Activated CD4-positive, alpha-beta T cell treated with anti-CD3 and anti-CD28 coated beads, Interleukin-2, amount 50 U/mL, for 1 hour (primary cell): ENCODE measurements around the gene ERFE.
"Not testable (repeated sequence)": the region's sequence is repeated elsewhere in the genome, so short reads cannot be mapped to it uniquely, and the experiment has no call there.

Experiments
- DNase-seq: peaks from one replicate; pipeline ENCODE4 v3.0.0-alpha.2; 2020

Gene ERFE, protein sequence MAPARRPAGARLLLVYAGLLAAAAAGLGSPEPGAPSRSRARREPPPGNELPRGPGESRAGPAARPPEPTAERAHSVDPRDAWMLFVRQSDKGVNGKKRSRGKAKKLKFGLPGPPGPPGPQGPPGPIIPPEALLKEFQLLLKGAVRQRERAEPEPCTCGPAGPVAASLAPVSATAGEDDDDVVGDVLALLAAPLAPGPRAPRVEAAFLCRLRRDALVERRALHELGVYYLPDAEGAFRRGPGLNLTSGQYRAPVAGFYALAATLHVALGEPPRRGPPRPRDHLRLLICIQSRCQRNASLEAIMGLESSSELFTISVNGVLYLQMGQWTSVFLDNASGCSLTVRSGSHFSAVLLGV

GRCh38 chr2:238158509-238159070 is at the start of gene ERFE:
ERFE (plus strand) TSS chr2:238158970; CDS start chr2:238159008, 38 bp downstream.
- DNase-seq: peak; percentile 38

DNA sequence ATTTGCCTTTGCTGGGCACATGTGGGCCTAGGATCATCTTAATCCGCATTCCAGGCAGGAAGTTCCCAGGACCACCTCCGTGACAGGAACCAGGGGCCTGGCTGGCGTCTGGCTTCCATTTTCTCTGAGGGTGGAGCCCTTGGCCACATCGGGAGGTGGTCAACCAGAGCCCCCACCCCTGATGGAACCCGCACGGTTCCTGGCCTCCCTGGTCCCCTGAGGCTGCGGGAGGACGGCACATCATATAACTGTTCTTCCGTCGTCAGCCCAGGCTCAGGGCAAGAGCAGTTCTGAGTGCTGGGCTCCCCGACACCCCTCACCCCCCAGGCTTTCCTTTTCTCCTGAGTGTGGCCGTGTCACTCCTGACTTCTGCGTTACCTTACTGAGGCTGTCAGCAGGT is 45.2 kb upstream of the ERFE start:
- DNase-seq: no peak

DNA sequence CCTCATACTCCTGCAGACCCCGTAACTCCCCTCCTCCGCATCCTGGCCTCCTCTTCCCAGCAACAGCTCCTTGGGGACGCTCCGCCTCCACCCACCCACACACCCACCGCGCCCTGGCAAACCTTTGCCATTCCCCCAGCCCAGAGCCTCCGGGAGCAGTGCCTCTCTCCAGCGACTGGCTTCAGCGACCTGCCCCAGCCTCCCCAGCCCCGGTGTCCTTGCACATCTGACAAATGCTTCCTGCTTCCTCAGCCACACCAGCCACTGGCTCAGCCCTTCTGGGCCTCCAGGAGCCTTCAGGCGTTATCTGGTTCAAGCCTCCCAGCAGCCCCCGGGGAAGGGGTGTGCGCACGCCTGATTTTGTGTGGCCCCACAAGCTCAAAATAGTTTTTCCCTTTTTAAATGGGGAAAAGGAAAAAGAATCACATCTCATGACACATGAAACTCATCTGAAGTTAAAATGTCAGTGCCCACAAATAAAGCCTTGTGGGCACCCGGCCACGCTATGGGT is 44.4 kb upstream of the ERFE start:
- no peak for DNase-seq

DNA sequence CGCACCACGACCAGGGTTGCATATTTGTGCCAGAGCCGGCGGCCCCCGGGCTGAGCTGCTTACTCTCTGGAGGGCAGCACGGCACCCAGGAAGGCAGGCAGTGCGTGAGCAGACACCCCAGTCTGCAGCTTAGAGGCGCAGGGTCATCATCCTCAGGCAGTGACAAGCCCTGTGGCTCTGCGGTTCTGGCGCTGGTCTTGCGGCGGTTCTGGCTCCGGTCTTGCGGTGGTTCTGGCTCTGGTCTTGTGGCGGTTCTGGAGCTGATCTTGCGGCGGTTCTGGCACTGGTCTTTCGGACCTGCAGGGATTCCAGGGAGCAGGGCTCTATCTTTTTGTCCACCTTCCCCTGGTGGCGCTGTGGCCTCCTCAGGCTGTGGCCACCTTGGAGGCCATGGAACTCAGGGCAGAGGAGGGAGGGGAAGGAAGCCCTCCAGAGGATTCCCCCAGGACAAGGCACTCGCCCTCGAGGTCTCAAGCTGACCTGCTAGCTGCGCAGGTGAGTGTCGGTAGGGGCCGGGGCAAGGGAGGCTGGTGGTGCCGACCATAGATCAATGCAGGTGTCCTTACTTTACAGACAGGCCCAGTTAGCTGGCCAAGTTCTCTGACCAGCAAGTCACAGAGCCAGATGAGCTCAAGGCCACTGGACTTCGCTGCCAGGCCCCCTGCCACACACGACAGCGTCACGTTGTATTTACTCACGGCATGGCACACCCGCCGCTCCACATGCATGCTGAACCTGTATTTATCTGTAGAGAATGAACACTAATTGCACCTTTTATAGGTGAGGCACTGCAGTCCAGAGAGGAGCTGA is 43.7 kb upstream of the ERFE start:
- DNase-seq: no peak

GRCh38 chr2:238115709-238116108 is 43.1 kb upstream of the ERFE start:
- DNase-seq: not testable (repeated sequence)

DNA sequence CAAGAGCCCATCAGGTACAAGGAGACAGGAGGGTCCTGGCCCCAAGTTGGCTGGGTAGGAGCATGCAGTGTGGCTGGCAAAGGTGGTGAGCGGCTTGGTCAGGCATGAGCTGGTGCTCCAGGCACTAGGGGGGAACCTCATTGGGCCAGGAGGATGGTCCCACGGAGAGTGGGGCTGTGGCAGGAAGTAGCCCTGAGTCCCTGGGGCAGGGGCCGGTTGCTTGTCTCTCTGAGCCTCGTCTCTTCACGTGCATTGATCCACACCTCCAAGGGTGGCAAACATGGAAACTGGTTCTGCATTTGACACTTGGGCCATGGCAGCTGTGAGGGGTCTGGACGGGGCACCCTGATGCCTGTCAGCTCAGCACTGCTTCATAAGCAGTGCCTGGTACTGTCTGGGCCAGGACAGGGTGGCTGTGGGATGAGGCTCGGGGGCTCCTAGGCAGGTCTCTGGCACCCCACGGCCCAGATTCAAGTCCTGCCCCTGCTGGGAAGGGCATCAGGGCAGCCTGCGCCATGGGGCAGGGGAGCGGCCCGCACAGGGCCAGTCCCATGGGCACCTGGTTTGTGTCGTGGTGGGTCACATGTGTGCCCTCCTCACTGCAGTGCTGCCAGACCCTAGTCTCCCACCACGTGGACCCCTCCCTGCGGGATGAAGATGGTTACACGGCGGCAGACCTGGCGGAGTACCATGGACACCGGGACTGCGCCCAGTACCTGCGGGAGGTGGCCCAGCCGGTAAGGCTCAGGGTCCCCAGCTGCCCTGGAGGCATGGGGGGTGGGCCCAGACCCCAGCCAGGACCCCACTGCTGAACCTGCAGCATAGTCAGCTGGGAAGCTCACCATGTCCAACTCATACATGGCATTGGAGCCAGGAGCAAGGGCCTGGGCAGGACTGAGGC is 42.2 kb upstream of the ERFE start:
- no peak for DNase-seq

DNA sequence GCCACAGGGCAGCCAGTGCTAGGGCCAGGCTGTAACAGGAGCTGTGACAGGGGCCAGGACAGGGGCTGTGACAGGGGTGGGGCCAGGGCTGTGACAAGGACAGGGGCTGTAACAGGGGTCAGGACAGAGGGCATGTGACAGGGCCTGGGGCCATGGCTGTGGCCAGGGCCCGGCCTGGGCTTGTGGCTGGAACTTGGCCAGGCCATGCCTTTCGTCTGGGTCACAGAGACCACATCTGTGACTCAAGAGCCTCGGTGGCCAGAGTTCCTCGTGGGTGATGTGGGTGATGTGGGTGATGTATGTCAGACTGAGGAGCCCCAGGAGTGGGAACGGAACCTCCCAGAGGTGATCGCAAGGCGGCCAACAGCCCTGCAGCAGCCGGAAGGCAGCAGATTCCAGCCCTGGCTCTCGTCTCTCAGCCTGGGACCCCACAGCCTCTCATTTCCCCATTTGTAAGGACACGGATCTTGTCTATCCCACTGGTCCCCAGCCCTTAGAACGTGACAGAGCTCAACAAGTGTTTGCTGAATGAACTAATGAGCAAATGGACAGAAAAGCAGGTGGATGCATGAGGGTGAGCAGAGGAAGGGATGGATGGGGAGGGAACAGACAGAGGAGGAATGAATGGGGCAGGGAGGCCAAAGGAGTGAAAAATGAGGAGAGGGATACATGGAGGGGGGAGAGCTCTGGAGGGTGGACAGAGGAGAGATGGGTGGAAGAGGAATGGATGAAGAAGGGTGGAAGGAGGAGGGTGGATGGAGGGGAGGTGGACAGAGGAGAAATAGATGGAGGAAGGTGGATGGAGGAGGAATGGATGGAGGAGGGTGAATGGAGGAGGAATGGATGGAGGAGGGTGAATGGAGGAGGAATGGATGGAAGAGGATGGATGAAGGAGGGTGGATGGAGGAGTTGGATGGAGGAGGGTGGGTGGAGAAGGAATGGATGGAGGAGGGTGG is 41.3 kb upstream of the ERFE start:
- DNase-seq: no peak

DNA sequence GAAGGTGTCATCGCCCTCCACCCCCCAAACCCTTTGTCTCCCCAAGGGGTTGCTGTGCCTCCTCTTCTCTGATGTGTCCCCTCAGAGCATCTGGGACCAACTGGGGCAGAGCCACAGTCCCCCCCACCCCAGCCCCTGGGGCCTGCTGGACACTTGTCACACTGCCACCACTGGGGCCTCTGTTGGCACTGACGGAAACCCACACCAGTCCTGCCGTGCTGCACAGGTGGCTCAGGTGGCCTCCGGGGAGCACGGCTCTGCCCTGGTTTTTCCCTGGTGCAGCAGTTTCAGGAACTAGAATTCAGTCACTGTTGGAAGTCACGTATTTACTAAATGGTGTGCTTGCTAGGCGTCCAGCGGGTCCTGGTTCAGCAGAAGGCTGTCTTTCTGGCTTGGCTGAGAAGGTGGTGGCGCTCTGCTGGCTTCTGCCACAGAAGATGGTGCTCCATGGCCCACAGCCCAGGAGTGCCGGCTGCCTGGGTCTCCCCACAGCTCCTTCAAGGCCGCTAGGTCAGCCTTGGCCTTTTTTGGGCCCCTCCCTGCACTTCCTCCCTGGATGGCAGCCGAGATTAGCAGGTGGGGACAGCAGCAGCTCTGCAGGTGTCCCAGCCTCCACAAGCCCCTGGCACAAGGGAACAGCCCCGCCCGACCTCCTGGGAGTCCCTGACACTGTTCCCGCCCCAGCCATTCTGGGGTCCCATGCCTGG is 38.9 kb upstream of the ERFE start:
- no peak for DNase-seq

DNA sequence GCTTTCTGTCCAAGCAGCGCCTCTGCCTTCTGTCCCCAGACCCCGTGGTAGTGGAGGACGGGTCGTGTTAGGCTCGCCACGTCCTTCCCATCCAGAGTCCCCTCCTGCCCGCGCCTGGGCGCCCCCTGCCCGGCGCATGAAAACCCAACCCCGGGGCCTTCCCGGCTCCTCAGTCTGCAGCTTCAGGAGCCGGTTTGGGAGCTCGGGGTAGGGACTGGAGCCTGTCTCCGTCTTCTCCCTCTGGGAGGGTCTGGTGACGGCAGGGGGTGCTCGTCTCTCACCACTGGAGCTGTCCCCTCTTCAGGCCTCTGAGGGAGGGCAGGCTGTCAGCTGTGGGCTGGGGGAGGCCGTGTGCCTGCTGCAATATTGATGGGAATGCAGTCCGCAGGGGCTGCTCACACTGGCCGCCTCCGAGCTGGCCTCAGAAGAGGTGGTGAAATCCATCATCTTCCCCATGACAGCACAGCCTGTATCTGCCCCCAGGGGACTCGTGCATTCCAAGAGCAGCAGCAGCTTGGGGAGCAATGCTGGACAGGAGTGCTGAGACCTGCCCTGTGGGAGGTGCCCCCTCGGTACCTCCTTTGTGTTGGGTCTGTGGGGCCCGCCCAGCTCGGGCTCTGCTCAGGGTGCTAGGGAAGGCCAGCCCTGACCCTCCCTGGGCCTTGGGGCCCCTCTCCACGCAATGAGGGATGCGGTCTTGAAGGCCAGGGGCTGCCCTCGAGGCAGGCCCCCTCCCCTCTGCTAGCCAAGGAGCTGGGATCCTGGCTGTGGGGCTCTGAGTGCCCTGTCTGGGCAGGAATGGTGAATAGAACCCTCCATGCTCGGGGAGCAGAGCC is 38.1 kb upstream of the ERFE start:
- DNase-seq: no peak

DNA sequence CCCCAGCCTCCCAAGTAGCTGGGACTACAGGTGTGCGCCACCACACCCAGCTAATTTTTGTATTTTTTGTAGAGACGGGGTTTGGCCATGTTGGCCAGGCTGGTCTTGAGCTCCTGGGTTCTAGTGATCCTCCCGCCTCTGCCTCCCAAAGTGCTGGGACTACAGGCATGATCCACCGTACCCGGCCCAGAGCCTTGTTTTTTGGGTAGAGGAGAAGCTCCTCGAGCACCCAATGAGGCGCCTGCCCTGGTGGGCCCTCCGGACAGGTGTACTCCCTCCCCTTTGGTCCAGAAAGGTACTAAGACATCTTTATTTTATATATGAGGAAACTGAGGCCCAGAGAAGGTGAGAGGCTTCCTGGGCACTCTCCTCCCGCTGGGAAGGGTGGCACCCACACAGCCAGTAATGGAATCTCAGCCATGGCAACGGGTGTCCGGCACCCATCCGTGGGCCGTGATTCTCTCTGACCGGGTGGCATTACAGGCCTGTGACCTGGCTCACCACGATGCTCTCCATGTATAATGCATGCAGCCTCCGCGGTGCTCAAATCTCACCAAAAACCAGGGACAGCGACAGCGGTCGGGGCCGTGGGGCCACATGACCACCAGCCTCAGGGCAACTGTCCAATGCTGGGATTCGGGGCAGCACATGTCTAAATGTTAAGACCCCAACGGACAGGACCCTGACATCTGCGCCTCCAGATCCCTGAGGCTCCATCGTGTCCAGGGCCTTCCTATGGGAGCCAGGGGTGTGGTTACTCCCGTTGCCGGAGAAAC is 37.1 kb upstream of the ERFE start:
- no peak for DNase-seq

- DNase-seq: no peak
These were observed 36.2 kb upstream of the ERFE start for GRCh38 chr2:238122287-238123217.

DNA sequence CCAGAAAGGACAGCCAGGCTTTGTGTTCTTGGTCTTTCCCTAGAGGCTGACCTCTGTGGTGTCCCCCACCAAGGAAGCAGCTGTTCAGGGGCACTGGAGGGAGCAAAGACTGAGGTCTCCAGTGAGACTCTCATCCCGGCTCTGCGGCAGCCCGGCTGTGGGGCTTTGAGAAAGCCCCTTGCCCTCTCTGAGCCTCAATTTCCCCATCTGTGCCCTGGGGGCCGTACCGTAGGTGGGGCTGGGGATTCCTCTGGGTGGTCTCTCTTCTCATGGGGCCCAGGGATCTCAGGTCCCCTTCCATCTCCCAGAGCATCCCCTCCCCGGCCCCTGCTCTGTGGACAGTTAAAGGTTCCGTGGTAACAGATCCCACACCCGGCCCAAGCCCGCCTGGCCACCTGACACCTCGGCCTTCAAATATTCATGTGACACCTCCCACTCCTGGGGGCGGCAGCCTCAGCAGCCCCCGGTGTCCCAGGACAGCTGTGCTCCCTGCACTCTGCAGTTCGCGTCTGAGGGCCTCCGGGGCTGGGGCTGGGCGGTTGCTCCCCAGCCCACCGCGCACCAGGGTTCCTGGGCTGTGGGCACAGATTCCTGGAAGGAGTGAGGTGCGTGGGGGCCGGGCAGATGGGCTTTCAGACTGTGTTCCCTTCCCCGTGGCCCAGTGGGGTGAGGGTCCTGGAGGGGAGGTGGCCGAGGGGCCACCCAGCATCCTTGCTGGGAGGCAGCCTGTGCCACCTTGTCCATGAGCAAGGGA is 35.4 kb upstream of the ERFE start:
- no peak for DNase-seq

DNA sequence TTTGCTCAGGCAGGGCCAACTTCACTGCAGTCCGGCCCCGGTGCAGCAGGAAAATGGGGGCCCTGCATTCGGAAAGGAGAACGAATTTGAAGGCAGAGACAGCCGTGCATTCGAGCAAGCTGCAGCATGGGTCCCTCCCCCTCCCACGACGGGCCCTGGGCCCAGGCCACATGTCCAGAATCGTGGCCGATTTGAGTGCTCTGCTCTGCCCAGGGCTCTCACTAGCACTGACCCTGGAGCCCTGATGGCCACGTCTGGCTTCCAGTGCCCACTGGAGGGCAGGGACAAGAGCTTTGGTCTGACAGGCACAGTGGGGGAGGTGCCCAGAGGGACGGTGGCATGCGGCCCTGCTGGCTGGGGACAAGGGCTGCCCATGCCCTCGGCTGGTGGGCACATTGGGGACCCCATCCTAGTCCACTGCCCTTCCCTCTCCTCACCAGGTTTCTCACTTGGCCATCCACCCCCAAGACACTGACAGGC is 34.7 kb upstream of the ERFE start:
- DNase-seq: no peak

DNA sequence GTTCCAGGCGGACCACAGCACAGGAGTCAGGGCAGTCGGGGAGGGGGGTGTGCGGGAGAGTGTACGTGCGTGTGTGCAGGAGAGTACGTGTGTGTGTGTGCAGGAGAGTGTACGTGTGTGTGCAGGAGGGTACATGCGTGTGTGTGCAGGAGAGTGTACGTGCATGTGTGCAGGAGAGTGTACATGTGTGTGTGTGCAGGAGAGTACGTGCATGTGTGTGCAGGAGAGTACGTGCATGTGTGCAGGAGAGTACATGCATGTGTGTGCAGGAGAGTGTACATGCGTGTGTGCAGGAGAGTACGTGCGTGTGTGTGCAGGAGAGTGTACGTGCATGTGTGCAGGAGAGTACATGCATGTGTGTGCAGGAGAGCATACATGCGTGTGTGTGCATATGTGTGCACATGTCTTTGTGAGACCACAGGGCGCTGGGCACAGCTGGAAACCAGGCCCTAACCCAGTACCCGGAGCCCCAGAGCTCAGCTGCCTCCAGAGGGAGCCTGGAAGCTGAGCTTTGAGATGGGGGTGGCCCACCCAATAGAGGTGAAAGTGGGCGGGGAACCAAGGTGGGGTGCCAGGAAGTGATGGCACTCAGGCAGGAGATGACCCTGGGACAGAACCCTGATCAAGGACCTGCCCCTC is 34.2 kb upstream of the ERFE start:
- no peak for DNase-seq

DNA sequence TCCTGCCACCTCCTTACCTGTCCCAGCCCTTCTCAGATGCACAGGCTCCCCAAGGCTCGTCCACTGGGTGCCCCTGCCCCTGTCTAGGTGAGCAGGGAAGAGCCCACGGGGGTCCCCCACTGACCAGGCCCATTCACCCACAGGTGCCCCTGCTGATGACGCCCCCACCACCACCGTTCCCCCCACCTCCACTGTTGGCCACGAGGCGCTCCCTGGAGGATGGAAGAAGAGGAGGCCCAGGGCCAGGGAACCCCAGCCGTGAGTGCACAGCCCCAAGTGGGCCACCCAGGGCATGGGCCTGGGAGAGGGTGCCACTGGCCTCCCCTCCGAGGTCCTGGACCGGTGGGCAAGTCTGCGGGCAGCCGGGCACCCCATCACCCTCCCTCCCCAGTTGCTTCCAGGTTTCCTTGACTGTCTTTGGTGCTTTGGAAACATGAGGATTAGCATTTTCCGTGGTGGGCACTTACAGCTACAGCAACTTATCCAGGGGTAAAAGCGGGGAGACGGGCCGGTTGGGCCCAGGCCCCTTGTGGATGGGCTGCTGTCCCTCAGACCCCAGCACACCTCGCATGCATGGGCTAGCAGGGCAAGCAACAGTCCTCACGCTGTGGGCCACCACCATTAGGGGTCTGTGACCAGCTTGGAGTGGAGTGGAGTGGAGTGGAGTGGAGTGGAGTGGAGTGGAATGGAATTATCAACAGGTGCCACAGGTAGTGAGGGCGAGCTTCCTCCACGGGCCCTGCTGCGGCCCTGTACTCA is 33.5 kb upstream of the ERFE start:
- no peak for DNase-seq

GRCh38 chr2:238126338-238126737 is 32.4 kb upstream of the ERFE start:
- no peak for DNase-seq
